GM12864 (cell line): Measurements from ENCODE around the gene ARID1B.

Experiments used
- DNase-seq: peaks from one replicate; pipeline ENCODE4 v3.0.0-alpha.2; 2011; ENCODE audit warnings: low read depth
- H3K4me3 ChIP-seq: 2 replicates; pipeline ENCODE4 v1.5.1; 2011; ENCODE audit warnings: mild to moderate bottlenecking, low read depth, low read length, control low read depth
- CTCF ChIP-seq: IDR thresholded peaks from 2 replicates; pipeline ENCODE4 v1.5.1; 2011; ENCODE audit warnings: low read depth, mild to moderate bottlenecking, moderate library complexity, low read length, control low read depth, inconsistent platforms; ENCODE audit errors: missing control alignments

The ARID1B gene

GRCh38 chr6:157056275-157056674 lies 279.1 kb downstream of the ARID1B start:
- TF ChIP-seq CTCF, result no peak
- DNase-seq, result peak; percentile 34
- H3K4me3 ChIP-seq, result no peak overlapping the region

- TF ChIP-seq CTCF, result no peak
Observed at GRCh38 chr6:157058574-157058973, 281.4 kb downstream of the ARID1B start.

DNA sequence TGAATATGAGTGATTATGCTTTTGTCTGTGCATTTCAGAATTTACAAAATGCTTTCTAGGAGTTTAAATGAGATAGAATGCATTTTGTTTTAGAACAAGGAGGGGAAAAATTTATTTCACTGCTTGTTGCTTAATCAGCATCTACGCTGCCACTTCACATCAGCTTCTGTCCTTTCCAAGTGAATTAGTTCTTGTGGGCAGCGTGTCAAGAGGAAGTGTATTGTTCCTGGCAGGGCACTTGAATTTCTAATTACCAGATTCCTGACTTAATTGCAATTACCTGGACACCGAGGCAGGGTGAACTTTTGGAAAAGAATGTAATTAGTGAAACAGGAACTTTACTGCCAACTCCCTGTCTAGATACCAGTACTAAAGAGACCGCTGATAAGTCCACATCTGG lies 282.6 kb downstream of the ARID1B start:
- DNase-seq, result no peak
- no peak overlapping the region for H3K4me3 ChIP-seq
- TF ChIP-seq CTCF, result no peak

More at GRCh38 chr6:157058574-157058973, 281.4 kb downstream of the ARID1B start:
- H3K4me3 ChIP-seq, result no peak overlapping the region
- no peak for DNase-seq

- no peak for TF ChIP-seq CTCF
- H3K4me3 ChIP-seq, result no peak overlapping the region
- no peak for DNase-seq
Observed at GRCh38 chr6:157060440-157060952, 283.3 kb downstream of the ARID1B start.

GRCh38 chr6:157061770-157062594 lies 284.8 kb downstream of the ARID1B start:
- H3K4me3 ChIP-seq, result no peak overlapping the region
- TF ChIP-seq CTCF, result no peak
- no peak for DNase-seq

- DNase-seq, result no peak
- no peak for TF ChIP-seq CTCF
- no peak overlapping the region for H3K4me3 ChIP-seq
Observed at GRCh38 chr6:157063176-157063905, 286.2 kb downstream of the ARID1B start.
